Measurements from ENCODE around the gene LDHAL6A. TPM values are rescaled to one million over a fixed set of nuclear protein-coding genes. Genes with fewer than 3 reads are reported as not detected.

LDHAL6A gene
- total and polyA plus RNA-seq, 4 donors = not detected

DNA sequence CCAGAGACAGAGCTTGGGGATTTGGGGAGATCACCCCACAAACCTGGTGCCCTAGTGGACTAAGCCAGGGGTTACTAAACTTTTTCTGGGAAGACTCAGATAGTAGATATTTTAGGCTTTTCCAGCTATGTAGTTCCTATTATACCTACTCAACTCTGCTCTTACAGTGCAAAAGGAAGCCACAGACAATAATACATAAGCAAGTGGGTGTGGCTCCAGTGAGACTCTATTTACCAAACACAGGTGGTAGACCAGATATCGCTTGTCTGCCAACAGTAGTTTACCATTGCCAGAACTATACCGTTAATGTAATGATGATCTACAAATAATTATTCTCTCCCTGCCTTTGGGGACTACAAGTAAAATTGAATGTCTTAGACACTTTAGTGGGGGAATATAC, 36.6 kb upstream of the LDHAL6A start:
- no peak overlapping the region for H3K9ac ChIP-seq (ENCODE audit: insufficient read depth in 1 of 2, low read length in 2 of 2)
- no peaks in the 10 kb centered on the region for H3K4me1 ChIP-seq (ENCODE audit: control insufficient read depth in 5 of 5, insufficient read depth in 5 of 5, low read length in 5 of 5)
- no peaks in the 10 kb centered on the region for H3K27me3 ChIP-seq (ENCODE audit: control insufficient read depth in 3 of 3, insufficient read depth in 3 of 3, low read length in 2 of 3)
- no peak overlapping the region for H3K4me3 ChIP-seq
- no peaks in the 10 kb centered on the region for H3K36me3 ChIP-seq (ENCODE audit: control insufficient read depth in 4 of 4, insufficient read depth in 4 of 4, low read length in 4 of 4)
- WGBS, 2 donors = 75 to 92% methylated on average over 2 of the region's 2 CpGs
- TF ChIP-seq, protein P1, sequence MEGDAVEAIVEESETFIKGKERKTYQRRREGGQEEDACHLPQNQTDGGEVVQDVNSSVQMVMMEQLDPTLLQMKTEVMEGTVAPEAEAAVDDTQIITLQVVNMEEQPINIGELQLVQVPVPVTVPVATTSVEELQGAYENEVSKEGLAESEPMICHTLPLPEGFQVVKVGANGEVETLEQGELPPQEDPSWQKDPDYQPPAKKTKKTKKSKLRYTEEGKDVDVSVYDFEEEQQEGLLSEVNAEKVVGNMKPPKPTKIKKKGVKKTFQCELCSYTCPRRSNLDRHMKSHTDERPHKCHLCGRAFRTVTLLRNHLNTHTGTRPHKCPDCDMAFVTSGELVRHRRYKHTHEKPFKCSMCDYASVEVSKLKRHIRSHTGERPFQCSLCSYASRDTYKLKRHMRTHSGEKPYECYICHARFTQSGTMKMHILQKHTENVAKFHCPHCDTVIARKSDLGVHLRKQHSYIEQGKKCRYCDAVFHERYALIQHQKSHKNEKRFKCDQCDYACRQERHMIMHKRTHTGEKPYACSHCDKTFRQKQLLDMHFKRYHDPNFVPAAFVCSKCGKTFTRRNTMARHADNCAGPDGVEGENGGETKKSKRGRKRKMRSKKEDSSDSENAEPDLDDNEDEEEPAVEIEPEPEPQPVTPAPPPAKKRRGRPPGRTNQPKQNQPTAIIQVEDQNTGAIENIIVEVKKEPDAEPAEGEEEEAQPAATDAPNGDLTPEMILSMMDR (IDR thresholded peaks at IDR 0.05; ENCODE audit: control extremely low read depth, extremely low read depth) = no peak
- no peaks in the 10 kb centered on the region for H3K9me3 ChIP-seq (ENCODE audit: control insufficient read depth in 4 of 4, insufficient read depth in 3 of 4, low read length in 3 of 4)
- ATAC-seq (ENCODE audit: insufficient read depth, low FRiP score) = no peak
- H3K27ac ChIP-seq (ENCODE audit: low read depth in 1 of 2, low read length in 1 of 2) = no peak overlapping the region
- DNase-seq = no peak

GRCh38 chr11:18420067-18420466, 35.6 kb upstream of the LDHAL6A start:
- Histone ChIP-seq H3K27ac (ENCODE audit: low read depth in 1 of 2, low read length in 1 of 2) (no peak overlapping the region), H3K36me3 (ENCODE audit: control insufficient read depth in 4 of 4, insufficient read depth in 4 of 4, low read length in 4 of 4) (no peaks in the 10 kb centered on the region), H3K27me3 (ENCODE audit: control insufficient read depth in 3 of 3, insufficient read depth in 3 of 3, low read length in 2 of 3) (no peaks in the 10 kb centered on the region), H3K4me3 (no peak overlapping the region), H3K9me3 (ENCODE audit: control insufficient read depth in 4 of 4, insufficient read depth in 3 of 4, low read length in 3 of 4) (no peaks in the 10 kb centered on the region), H3K9ac (ENCODE audit: insufficient read depth in 1 of 2, low read length in 2 of 2) (no peak overlapping the region), H3K4me1 (ENCODE audit: control insufficient read depth in 5 of 5, insufficient read depth in 5 of 5, low read length in 5 of 5) (no peaks in the 10 kb centered on the region)
- no peak for DNase-seq
- ATAC-seq (ENCODE audit: insufficient read depth, low FRiP score) = no peak
- 97 to 98% methylated on average over 2 of the region's 2 CpGs for WGBS, 2 donors
- TF ChIP-seq, protein P1 (IDR thresholded peaks at IDR 0.05; ENCODE audit: control extremely low read depth, extremely low read depth) = no peak

DNA sequence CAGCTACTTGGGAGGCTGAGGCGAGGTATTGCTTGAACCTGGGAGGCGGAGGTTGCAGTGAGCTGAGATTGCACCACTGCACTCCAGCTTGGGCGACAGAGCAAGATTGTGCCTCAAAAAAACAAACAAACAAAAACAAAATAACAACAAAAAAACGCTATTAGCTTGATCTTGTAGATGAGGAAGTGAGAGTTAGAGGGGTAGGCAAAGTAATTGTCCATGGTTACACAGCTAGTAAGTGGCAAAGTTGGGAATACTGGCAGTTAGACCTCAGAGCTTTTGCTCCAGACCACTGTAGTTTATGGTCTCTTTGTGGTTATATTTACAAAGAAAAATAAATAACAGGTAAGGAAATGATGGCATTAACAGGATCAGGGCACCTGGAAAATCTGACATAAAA, 28.4 kb upstream of the LDHAL6A start:
- Histone ChIP-seq H3K36me3 (ENCODE audit: control insufficient read depth in 4 of 4, insufficient read depth in 4 of 4, low read length in 4 of 4) (no peaks in the 10 kb centered on the region), H3K27ac (ENCODE audit: low read depth in 1 of 2, low read length in 1 of 2) (no peak overlapping the region), H3K4me1 (ENCODE audit: control insufficient read depth in 5 of 5, insufficient read depth in 5 of 5, low read length in 5 of 5) (no peaks in the 10 kb centered on the region), H3K9ac (ENCODE audit: insufficient read depth in 1 of 2, low read length in 2 of 2) (no peak overlapping the region), H3K27me3 (ENCODE audit: control insufficient read depth in 3 of 3, insufficient read depth in 3 of 3, low read length in 2 of 3) (no peaks in the 10 kb centered on the region), H3K4me3 (no peak overlapping the region), H3K9me3 (ENCODE audit: control insufficient read depth in 4 of 4, insufficient read depth in 3 of 4, low read length in 3 of 4) (no peaks in the 10 kb centered on the region)
- DNase-seq (no peak), ATAC-seq (ENCODE audit: insufficient read depth, low FRiP score) (no peak)
- 78 to 86% methylated on average over 4 of the region's 4 CpGs for WGBS, 2 donors
- TF ChIP-seq, protein P1 (IDR thresholded peaks at IDR 0.05; ENCODE audit: control extremely low read depth, extremely low read depth) = no peak

DNA sequence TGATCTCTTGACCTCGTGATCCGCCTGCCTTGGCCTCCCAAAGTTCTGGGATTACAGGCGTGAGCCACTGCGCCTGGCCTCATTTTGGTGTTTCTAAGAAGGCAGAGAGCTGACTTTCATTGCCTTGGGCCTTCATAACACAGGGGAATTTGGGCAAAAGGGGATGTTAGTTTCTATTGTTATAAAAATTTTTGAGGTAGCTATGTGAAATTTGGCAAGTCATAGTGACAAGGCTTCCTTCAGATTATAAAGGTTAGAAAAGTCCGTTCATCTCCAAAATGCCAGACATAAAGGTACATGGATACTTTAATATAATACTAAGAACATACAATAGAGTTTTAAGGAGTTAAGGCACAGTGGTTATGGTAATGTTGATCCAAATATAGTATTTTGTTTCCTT, 26.3 kb upstream of the LDHAL6A start:
- H3K27me3 ChIP-seq (ENCODE audit: control insufficient read depth in 3 of 3, insufficient read depth in 3 of 3, low read length in 2 of 3) = no peaks in the 10 kb centered on the region
- no peak for DNase-seq
- H3K9me3 ChIP-seq (ENCODE audit: control insufficient read depth in 4 of 4, insufficient read depth in 3 of 4, low read length in 3 of 4) = no peaks in the 10 kb centered on the region
- no peak for ATAC-seq (ENCODE audit: insufficient read depth, low FRiP score)
- H3K4me3 ChIP-seq = no peak overlapping the region
- 73 to 86% methylated on average over 5 of the region's 5 CpGs for WGBS, 2 donors
- no peaks in the 10 kb centered on the region for H3K4me1 ChIP-seq (ENCODE audit: control insufficient read depth in 5 of 5, insufficient read depth in 5 of 5, low read length in 5 of 5)
- TF ChIP-seq, protein P1 (IDR thresholded peaks at IDR 0.05; ENCODE audit: control extremely low read depth, extremely low read depth) = no peak
- H3K9ac ChIP-seq (ENCODE audit: insufficient read depth in 1 of 2, low read length in 2 of 2) = no peak overlapping the region
- H3K36me3 ChIP-seq (ENCODE audit: control insufficient read depth in 4 of 4, insufficient read depth in 4 of 4, low read length in 4 of 4) = no peaks in the 10 kb centered on the region
- no peak overlapping the region for H3K27ac ChIP-seq (ENCODE audit: low read depth in 1 of 2, low read length in 1 of 2)

All from lung (tissue), 12 donors.